NCI-H1930 (cell line): ENCODE data around the gene ZNF292.
"Not testable (repeated sequence)": the region's sequence is repeated elsewhere in the genome, so short reads cannot be mapped to it uniquely, and the experiment has no call there.

Experiments used
- DNase-seq, 2 experiments: peaks; one replicate each; lab custom pipeline; 2025; lab: John Stamatoyannopoulos, UW

Gene ZNF292

GRCh38 chr6:87276624-87277023 is 121.3 kb downstream of the ZNF292 start:
- no peak for DNase-seq

- no peak for DNase-seq
Observed at GRCh38 chr6:87277123-87277522, 121.8 kb downstream of the ZNF292 start.

GRCh38 chr6:87279196-87279595 is 123.8 kb downstream of the ZNF292 start:
- no peak for DNase-seq

- no peak for DNase-seq
Observed at GRCh38 chr6:87281426-87281825, 126.1 kb downstream of the ZNF292 start.

GRCh38 chr6:87282743-87283142 is 127.4 kb downstream of the ZNF292 start:
- DNase-seq: no peak

GRCh38 chr6:87283461-87283860 is 128.1 kb downstream of the ZNF292 start:
- DNase-seq: no peak

GRCh38 chr6:87287251-87287650 is 131.9 kb downstream of the ZNF292 start:
- no peak for DNase-seq

- no peak for DNase-seq
Observed at GRCh38 chr6:87289571-87289970, 134.2 kb downstream of the ZNF292 start.

GRCh38 chr6:87291883-87292282 is 136.5 kb downstream of the ZNF292 start:
- DNase-seq: no peak

- DNase-seq: no peak
Observed at GRCh38 chr6:87293526-87293925, 138.2 kb downstream of the ZNF292 start.

- no peak for DNase-seq
Observed at GRCh38 chr6:87297119-87297518, 141.8 kb downstream of the ZNF292 start.

GRCh38 chr6:87301277-87301676 is 145.9 kb downstream of the ZNF292 start:
- DNase-seq: not testable (repeated sequence)

- no peak for DNase-seq
Observed at GRCh38 chr6:87308970-87309369, 153.6 kb downstream of the ZNF292 start.

- DNase-seq: no peak
Observed at GRCh38 chr6:87312860-87313259, 157.5 kb downstream of the ZNF292 start.
